Glomerular endothelial cell (primary cell): ENCODE measurements around the gene CFAP100. TPM values are rescaled to one million over a fixed set of nuclear protein-coding genes. Genes with fewer than 3 reads are reported as not detected.

ENCODE experiments used
- DNase-seq: peaks from one replicate; pipeline ENCODE4 v3.0.0-alpha.2; 2011; ENCODE audit warnings: low read depth, low spot score; ENCODE audit errors: extremely low read depth
- total RNA-seq: library from RNA; depleted of rRNA; stranded (reverse); fragments of >200 nt; gene quantifications from 2 replicates; pipeline ENCODE4 v1.2.3, GENCODE V29; 2015

Gene CFAP100
- total RNA-seq, 1 donor from 2014 or later, result not detected

DNA sequence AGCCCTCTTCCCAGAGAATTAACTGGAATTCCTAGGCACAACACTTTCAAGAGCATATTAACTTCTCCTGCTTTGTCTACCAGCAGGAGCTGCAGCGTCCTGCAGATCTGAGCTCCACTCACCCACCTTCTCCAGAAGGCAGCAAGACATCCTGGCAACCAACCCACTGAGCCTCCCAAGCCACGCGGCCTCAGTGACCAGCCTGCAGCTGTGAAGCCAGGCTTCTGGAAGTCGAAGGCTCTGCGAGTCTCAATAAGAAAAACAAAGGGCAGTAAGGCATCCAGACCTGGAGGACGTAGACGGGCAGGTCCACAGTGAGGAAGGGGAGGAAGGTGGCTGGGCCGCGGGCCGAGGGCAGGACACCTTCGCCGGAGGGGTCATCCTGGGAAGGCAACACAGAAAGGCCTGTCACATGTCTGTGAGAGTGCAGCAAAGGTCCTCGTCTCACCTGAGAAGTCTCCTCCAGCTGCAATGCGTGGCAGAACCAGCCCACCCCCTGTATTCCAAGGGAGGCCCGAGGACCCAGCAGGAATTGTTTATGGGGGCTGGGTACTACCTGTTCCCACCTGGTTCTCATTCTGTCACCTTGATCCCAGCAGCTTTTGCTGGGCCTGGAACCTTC lies 44.7 kb downstream of the CFAP100 start:
- DNase-seq, result no peak

DNA sequence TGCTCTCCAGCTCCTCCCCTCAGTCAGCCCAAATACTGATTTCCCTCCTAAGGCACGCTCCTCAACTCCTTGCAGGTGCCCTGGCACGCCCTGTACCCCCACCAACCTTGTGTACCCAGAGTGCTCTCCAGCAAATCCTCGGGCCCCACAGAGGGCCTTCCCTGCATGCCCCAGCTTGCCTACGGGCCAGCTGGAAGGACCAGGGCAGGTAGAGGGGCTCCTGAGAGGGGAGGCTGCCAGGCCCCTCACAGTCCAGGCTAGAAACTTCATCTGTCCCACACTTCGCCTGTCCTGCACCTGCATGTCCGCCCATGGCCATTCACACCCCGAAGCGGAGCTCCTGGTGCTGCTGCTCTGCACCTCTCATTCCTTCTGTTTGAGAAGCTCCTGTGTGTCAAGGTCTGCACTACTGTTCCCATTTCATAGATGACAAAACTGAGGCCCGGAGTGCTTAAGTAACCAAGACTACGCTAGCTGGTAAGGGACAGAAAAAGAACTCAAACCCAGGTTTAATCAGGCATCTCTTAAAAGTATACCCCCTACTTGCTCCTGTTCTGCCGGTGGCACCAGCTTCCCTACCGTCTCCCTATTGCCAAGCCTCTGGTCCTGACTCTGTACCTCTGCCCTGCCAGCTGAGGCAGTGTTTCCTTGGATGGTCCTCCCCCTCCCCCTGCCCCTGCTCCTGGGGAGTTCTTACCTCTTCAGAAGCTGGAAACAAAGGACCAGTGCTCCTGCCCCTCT lies 45.4 kb downstream of the CFAP100 start:
- DNase-seq, result no peak

DNA sequence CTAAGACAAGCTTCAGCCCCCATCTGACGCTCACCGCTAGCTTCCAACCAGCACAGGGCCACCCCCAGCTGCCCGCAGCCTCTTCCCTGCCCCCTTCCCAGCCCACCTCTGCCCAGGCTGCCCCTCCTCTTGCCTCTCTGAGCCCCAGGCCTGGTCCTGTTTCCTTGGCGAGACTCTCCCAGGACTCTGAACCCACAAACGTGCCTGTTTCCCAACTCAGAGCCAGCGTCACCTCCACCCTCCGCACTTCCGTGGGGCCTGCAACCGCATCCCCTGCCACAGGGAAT lies 45.9 kb downstream of the CFAP100 start:
- no peak for DNase-seq

DNA sequence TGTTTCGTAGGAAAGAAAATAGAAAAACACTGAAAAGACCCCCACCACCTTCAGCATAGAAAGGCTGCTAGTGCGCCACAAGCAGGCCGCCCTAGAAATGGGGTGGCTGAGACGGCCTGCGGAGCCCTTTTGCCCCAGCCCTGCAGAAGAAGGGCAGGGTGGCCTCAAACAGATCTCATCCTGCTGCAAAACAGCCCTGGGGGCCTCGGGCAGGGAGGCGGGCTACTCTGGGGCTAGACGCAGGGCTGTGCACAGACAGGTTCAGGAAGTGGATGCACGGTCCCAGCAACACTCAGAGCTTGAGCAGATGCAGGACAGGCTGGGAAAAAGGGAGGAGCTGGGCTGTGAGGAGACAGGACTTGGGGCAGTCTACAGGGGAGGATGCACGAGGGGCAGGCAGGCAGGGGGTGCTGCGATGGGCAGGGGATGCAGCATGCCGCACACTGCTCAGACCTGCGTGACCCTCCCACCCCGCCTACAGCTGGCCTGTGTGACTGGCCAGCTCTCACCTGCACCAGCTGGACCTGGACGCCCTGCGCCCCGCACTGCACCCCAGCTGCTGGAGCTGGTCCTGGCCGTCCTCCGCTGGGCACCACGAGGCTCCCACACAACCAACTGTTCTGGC lies 46.7 kb downstream of the CFAP100 start:
- DNase-seq, result no peak

DNA sequence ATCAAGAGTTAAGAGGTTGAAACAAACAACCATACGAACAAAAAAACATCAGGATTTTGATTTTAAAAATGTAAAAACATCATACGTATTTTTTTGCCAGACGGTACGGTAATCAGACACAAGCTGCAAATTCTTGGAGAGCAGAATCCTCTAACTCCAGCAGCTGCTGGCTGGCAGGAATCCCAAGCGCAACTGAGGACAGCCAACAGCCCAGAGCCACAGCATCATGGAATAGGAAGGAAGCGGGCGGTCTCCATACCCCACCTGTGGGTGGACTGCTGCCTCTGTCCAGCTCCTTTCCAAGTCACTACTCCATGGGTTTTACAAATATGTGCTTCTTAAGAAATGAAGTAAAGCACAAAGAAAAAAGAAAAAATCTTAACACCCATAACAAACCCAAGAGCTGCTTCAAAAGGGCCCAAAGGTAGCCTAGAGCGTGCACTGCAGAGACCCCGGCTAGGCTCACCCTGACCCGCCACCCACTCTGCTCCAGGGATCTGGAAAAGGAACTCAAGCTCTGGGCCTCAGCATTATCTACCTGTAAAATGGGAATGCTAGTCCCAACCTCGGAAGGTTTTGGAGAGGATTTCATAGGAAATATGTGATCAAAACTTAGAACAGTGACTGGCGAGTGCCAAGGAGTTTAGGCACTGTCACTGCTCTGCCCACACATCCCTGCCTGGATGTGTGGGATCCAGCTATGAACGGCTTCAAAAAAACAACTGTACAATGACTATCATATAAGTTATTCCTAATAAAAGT lies 47.6 kb downstream of the CFAP100 start:
- DNase-seq, result no peak

DNA sequence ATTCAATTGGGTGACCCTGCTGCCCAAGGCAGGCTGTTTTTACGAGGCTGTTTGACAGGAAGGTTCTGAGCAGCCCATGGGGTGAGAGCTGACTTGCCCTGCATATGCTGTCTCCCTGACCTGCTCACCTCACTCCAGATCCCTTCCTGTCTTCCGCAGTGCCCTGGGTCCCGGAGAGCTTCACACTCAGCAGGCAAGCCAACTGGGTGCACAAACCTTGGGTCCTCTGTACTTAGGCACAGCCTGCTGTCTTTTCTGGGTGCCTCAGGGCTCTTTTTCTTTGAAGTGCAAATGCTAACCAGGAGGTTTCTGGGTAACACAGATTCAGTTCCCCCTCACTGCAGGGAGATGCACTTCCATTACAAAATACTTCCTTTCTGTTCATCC lies 48.1 kb downstream of the CFAP100 start:
- DNase-seq, result no peak

DNA sequence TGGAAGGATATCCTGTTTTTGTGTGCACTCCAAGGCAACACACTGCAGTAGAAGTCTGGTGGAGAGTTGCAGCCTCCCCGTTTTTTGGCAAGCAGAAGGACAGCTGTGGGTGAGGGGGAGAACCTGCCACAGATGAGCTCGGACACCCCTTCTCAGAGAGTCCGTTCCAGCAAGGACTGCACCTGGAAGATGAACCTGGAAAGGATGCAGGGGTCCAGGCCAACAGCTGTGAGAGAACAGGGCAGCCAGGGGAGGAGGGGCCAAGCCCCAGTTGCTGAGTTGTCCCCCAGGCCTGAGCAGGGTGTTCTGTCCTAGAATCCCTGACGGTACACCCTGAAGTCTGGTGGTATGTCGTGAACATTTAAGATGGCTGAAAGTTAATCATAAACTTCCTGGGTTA lies 50.8 kb downstream of the CFAP100 start:
- DNase-seq, result no peak

DNA sequence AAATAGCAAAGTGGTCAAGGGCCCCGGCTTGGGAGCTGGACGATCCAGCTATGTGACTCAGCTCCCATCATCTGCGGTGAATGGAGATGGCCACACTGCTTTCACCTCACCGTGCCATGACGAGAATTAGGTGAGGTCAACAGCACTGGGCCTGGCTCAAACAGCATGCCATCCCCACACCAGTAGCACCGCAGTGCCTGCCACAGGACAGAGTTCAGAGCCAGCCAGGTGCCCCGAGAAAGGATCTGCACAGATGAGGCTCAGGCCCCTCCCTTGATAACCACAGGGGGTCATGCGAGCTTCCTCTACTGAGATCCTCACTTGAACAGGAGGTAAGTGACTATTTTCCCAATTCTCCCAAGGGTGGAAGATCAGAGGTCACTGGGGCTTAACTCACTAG lies 51.6 kb downstream of the CFAP100 start:
- DNase-seq, result no peak

DNA sequence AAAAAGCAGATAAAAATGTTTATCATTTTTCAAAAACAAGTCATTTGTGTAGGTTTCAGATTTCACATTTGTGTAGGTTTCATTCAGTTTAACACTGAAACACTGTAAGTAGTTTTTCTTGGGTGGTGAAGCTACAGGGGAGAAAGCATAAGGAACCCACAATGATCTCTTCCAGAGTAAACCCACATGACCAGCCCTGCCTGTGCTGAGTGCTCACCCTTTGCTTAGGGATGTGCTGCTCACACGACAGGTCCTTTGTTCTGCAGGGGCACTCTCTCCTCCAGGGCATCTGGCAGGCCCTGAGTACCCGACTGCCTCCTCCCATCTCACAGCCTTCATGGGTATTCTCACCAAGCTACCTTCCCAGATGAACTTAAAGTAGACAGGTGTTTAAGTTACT lies 52.1 kb downstream of the CFAP100 start:
- DNase-seq, result no peak

DNA sequence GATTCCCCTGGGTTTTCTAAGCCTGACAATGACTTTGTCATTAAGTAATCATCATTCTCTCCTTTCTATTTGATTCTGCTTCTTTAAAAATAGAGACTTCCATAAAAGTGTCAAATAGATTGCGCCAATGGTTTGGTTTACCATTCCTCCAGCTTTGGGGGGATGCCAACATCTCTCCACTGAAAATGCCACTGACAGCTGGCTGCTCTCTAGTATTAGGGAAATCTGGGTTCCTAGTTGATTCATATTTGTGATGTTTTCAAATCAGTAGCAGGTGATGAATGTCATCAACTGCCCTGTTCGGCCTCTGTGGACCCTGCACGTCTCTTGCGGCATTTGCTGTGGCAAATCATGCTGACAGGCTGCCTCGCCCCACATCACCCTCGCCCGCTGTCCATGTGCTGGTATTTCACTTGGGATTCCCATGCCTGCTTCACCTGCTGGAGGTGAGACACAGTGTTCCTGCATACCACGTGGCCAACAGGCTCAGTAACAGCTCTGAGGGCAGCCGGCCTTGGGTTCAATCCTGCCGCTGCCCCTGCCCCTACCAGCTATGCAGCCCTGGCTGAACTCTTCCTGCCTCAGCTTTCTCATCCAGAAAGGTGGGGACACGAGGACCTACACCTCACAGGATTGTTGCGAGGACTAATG lies 52.9 kb downstream of the CFAP100 start:
- no peak for DNase-seq

DNA sequence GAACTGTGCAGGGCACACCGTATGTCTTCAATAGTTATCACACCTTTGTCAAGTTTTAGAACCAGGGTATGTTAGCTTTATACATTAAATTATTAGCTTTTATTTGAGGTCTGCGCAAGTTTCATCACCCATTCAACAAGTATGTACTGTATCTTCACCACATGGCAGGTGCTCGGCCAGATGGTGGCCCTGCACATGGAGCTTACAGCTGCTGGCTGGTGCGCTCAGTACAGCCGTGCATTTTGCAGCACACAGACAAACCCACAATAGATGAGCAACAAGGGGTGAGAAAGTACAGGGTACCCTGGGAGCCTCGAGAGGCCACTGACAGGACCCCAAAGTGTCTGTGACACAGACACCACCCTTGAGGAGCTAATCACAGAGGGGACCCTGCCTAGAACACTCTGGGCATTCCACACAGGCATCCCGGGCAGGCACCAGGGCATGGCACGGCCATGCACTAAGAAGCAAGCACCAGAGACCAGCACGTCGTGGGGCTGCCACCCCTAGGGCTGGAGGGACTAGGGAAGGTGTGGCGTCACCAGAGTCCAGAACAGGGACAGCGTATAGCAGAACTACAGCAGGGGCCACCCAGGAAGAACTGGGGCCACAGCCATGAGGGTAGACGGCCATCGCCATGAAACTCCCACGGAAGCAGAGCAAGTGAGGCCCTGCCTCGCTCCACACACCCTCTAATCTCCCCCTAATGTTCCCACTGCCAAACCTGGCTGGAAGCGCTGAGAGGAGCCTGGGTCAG lies 53.6 kb downstream of the CFAP100 start:
- no peak for DNase-seq

DNA sequence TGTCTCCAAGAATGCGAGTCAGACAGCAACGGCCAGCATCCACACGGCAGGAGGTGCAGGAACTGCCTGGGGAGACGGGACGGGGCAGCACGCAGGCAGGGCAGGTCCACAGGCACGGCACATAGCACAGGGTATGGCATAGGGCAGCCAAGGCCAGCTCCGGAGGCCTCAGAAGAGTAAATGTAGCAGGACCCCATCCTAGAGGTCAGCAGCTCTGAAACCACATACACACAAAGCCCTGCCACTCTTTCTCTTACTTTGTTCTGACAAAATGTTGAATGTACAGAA lies 54.1 kb downstream of the CFAP100 start:
- DNase-seq, result no peak

DNA sequence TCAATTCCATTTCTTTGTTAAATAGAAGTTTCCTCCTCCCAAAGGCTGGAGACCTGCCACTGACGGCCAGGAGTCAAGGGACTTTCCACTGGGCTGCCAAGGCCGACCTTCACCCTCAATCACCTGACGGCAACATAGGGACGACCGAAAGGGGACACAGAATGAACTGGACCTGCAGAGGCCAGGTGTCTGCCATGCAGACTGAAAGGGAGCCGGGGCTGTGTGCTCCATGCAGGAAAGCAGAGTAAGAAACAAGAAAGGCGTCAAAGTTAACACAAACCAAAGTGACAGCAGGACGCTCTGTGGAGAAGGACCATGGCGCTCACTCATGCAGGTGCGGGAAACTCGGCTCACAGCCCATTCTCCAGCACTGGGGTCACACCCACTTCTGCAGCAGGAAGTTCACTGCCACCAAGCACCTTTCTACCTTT lies 54.9 kb downstream of the CFAP100 start:
- no peak for DNase-seq

DNA sequence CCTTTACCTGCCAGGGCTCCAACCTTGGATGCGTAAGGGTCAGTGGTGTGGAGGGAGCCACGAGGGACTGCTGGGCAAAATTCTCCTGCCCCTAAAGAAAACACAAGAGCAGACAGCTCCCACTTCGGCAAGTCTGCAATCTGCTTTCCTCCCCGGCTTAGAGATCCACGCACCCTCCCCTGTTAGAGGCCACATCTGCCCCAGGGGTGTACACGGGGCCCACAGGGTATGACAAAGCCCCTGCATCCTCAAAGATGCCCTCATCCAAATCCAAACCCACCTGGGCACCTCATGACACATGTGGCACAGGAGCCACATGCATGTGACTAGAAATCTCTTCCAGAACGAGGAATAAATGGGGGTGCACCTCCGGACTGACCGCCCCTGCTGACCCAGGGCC lies 55.5 kb downstream of the CFAP100 start:
- DNase-seq, result no peak

DNA sequence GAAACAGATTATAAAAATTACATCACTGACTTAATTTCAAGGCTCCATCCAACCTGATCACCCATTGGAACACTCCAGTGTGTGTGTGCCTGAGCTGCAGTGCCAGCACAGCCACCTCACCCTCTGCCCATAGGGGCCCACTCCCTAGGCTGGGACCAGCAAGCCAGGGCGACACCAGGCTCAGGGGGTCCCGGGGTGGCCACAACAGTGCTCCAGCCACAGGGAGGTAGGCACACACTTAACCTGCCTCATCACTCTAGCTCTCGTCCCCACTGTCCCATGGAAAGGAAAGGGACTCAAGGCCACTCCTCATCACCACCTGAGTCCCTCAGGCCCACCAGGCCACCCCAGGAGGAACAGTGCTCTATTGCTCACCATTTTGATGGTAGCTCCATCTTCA lies 56.0 kb downstream of the CFAP100 start:
- no peak for DNase-seq

DNA sequence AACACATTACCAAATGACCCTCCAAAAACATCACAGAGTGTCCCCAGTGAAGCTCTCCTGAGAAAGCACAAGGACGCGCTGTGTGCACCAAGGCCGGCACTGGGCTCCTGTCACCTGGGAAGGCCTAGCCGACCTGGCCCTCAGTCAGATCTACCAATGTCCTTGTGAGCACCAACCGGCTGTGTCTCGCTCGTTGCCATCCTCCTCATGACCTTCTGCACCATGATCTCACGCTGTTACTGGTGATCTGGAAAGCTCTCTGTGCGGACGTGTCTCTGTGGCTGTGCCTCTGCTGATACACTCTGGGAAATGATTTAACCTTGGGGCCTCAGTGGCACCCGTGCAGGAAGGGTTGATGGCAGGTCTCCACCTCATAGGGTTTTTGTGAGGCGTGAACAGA lies 56.8 kb downstream of the CFAP100 start:
- no peak for DNase-seq

DNA sequence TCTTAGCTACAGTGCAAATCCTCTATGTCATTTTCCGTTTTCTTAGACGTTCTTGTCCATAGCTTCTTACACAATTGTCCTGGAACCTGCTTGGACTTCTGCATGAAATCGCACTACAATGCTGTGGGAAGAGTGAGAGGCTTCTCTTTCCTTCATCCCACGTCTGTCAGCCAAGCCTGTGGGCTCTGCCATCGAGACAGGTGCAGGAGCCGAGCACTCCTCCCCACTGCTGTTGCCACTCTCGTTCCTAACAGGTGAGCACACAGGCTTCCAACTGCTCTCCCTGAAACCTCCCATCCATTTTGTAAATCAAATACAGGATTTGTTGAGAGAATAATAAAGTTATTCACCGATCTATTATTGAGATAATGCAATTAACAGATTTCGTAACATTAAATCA lies 57.5 kb downstream of the CFAP100 start:
- no peak for DNase-seq

DNA sequence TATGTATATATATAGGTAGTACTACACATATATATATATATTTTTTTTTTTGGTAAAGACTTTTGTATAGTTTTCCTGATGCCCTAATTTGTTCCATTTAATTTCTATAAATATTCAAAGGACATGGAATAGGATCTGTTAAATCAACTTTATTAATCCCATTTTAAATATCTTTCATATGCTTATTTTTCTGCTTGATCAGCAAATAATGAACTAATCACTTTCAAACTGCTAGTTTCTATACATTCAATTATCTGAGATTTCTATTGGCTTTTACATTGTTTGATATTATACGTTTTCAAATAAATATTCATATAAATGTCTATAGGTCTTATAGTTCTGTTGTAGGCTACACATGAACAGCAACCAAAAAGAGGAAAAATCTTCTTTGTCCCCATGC lies 59.3 kb downstream of the CFAP100 start:
- no peak for DNase-seq

DNA sequence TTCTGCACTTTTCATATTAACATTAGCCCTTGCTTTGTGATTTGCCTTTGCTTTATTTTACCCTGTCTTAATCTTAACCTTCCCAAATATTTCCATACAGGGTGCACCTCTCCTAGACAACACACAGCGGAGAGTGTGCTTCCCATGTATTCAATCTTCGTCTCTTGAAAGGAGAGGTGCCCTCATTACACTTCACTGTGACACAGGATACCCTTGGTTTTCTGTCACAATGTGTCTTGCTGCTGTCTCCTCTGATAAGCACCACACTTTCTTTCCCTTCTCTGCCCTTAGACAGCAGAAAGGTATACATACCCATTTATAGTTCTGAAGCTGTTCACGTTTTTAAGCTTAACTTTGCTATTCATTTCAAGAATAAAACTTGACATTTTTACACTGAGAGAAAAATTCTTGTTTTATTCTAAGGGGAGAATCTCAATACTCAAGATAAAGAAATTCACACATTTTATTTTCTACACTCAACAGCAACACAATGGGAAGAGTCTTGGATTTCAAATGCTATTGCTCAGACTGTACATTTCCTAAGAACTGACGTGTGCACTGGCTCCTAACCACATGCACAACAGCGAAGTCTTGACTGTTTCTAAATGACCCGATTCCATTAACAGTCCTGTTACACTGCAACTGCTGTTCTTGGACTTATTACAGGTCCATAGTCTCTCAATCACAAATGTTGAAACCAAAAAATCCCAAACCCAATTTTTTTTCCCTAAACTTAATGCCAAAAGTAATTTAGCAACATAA lies 59.9 kb downstream of the CFAP100 start:
- DNase-seq, result no peak

DNA sequence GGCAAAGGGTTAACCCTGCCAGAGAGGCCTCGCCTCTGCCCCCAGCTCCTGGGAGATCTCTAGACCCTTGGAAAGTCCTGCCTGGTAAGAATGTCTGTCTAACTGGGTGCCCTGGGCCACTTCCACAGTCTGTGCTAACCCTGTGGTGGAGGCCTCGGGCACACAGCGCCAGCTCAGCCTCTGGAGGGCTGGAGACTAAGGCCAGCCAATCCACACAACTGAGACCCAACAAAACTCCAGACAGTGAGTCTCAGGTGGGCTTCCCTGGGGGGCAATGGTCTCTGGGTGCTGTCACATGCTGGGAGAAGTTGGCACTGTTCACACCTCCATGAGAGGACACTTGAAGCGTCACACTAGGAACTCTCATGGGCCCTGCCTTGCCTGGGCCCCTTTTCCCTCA lies 61.5 kb downstream of the CFAP100 start:
- no peak for DNase-seq
